ENCODE measurements around the gene MAP3K10.

DNA sequence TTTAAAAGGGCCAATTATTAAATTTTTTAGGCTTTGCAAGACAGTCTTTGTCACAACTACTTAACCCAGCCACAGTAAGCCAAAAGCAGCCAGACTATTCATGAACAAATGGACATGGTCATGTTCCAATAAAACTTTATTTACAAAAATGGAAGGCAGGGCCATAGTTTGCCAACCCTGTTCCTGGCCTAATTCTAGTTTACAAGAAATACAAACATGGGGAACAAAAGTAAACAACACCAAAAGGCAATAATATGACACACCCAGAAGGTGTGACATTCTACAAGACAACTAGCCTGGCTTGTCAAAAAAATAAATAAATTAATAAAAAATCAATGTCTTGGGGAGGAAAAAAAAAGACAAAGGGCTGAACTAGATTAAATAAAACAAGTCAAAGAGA is 60.0 kb downstream of the MAP3K10 start:
- TF ChIP-seq EP300 (conservative IDR thresholded peaks at IDR 0.05; ENCODE audit: poor library complexity, severe bottlenecking) = no peak
- no peak for TF ChIP-seq SMC3 (conservative IDR thresholded peaks at IDR 0.05; ENCODE audit: poor library complexity)
- TF ChIP-seq, protein P1, sequence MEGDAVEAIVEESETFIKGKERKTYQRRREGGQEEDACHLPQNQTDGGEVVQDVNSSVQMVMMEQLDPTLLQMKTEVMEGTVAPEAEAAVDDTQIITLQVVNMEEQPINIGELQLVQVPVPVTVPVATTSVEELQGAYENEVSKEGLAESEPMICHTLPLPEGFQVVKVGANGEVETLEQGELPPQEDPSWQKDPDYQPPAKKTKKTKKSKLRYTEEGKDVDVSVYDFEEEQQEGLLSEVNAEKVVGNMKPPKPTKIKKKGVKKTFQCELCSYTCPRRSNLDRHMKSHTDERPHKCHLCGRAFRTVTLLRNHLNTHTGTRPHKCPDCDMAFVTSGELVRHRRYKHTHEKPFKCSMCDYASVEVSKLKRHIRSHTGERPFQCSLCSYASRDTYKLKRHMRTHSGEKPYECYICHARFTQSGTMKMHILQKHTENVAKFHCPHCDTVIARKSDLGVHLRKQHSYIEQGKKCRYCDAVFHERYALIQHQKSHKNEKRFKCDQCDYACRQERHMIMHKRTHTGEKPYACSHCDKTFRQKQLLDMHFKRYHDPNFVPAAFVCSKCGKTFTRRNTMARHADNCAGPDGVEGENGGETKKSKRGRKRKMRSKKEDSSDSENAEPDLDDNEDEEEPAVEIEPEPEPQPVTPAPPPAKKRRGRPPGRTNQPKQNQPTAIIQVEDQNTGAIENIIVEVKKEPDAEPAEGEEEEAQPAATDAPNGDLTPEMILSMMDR (IDR thresholded peaks at IDR 0.05; ENCODE audit: poor library complexity, severe bottlenecking) = no peak

Data from neural cell (in vitro differentiated cells).